C1 segment of cervical spinal cord (tissue), 14 donors: ENCODE results near the gene LDLRAD3.
"Not testable (repeated sequence)": the region's sequence is repeated elsewhere in the genome, so short reads cannot be mapped to it uniquely, and the experiment has no call there.

Source experiments
- DNase-seq, 14 donors: peaks; one replicate each; lab custom pipeline; 2025; lab: John Stamatoyannopoulos, UW

Gene LDLRAD3

DNA sequence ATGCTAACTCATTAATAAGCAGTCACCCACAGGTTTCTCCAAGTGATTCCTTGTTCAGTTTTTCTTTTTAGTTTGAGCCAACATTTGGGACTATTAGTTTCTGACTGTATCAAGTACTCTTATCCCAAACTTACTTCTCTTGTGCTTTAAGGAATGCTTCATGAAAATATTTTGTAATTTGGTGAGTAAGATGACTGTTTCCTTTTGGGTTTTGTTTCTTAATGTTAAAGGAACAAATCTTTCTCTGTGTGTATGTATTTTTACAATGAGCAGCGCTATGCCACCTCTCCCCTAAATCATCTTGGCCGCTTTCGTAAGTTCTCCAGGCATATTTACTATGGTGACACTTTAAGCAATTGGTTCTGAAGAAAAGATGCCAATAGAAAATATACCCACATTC lies 72.4 kb downstream of the LDLRAD3 start:
- no peak for DNase-seq

DNA sequence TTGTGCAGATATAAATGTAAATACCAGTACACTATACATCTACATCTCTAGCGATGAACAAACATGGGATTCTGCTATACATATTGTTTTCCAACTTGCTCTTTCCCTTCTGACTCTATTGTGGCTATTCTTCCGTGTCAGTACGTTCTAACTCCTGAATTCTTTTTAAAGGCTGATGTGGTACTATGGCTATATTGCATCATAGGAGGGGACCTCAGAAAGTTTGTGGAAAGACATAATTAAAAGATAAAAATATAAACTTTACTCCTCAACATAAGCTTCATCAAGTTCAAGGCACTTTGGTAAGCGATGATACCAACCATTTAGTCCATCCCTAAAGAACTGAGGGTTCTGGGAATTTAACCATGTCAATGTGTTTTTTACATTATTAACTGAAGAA lies 72.8 kb downstream of the LDLRAD3 start:
- no peak for DNase-seq

DNA sequence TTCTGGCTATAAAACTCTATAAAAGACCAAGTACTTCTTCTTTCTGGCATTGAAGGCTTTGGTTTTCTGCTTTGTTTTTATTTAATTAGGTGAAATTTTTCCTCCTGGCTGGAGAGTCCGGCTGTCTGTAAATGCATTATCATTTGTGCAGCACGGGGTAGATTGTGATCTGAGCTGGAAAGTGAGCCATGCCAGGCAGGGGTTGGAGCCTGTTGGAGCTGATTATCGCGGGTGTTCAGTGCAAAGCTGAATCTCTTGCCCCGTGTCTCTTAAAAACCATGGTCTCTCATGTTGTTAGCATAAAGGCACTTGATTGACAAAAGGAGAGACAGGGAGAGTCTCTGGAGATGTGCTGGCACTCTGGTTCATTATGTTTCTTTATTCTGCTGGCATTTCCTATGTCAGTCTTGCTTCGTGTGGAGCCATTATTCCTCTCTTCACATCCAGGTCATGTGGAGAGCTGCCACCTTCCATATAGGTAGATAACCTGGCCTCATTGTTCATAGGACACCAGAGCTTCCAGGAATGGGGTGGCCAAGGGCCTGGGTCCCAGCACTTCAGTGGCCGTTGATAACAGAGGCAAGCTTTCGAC lies 75.2 kb downstream of the LDLRAD3 start:
- DNase-seq = peak in 1 of 14 donors; percentile 63

DNA sequence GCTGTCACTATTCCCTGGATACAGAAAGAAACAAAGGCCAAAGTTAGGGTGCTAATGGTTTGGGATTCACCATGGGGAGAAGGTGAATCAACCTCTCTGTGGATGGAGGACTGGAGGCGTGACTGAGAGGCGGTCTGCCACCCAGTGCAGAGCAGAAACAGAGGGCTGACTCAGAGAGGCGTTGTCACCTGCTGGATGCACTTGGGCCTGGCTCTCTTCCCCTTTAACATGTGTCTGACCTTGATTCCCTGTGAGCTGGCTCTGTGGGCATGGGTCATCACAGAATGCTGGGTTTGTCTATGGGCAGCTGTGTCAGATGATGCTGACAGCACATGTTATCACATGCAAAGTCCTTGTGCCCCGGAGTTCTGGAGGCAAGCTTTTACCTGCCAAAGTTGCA lies 75.9 kb downstream of the LDLRAD3 start:
- DNase-seq = peak in 1 of 14 donors; percentile 23

DNA sequence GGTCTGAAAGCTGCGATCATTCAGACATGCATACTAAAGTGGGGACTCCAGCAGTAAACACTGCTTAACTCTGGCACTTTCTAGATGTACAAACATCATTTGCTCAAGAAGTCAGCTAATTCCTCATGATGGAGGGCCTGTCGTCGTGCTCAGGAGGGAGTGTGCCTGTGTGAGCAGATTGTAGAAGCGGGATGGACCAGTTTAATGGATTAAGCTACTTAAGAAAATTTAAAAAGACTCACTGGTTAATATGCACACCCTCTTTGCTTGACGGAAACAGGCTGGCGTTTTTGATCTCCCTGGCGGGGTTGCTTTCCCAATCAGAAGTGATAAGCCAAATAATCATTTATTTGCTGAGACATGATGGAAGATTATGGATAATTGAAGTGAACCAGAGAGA lies 79.0 kb downstream of the LDLRAD3 start:
- DNase-seq = no peak

DNA sequence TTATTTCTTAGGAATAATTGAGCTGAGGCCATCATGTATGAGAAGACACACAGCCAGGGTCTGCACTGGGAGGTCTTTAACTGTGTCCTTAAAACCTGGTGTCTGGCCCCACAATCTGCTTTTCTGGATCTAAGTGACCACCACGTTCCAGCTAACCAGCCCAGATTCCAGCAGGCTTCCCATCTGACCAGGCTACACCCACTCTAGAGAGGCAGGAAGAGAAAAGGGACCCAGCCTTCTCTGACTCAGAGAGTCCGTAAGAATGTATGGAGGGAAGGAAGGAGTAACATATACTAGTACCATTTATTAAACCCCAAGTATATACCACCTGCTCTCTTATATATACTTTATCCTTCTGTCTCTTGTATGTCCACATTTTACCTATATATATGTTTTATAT lies 80.1 kb downstream of the LDLRAD3 start:
- DNase-seq = no peak

DNA sequence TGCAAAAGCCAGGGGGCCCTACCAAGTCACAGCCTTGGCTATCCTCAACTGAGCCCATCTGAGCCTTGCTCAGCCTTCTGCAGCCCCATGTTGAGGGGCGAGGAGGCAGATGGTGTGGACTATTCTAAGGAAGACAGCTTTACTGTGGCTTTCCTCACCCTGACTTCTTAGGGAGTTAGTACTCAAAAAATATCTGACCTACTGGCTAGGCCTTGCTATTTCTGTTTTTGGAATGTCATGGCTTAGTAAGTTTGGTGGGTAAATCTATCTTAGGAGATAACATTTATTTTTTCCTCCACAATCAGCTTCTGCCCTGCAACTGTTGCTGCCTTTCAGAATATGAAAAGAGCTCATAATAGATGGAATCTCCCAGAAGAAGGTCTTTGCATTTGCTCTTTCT lies 80.9 kb downstream of the LDLRAD3 start:
- DNase-seq = no peak

DNA sequence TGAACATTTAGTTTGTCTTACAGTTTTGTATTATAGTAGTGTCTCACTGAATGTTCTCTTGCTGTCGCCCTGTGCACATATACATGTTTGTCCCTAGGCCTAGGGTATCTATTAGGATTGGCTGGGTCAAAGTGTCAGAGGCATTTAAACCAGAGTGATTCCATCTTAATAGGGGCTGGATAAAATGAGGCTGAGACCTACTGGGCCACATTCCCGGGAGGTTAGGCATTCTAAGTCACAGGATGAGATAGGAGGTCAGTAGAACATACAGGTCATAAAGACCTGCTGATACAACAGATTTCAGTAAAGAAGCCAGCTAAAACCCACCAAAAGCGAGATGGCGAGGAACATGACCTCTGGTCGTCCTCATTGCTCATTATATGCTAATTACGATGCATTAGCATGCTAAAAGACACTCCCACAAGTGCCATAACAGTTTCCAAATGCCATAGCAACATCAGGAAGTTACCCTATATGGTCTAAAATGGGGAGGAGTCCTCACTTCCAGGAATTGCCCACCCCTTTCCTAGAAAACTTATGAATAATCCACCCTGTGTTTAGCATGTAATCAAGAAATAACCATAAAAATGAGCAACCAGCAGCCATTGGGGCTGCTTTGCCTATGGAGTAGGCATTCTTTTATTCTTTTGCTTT lies 82.6 kb downstream of the LDLRAD3 start:
- no peak for DNase-seq

DNA sequence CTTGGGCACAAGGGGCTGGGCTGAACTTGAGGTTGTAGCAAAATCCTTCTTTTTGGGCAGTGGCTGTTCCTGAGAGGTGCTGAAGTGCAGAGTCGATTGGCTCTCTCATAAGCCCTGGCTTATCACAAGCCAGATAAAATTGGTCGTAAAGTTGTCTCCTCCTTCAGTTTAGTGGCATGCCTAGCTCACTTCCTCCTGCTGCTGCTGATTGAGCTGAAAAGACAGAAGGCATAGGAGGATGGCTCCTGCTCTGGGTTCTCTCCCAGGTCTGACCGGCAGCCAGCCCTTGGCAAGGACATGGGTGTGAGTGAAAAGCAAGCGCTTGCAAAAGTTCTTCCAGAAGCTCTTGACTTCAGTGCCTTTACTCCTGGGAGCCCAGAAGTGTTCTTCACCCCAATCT lies 83.9 kb downstream of the LDLRAD3 start:
- DNase-seq = peak in 1 of 14 donors; percentile 77

DNA sequence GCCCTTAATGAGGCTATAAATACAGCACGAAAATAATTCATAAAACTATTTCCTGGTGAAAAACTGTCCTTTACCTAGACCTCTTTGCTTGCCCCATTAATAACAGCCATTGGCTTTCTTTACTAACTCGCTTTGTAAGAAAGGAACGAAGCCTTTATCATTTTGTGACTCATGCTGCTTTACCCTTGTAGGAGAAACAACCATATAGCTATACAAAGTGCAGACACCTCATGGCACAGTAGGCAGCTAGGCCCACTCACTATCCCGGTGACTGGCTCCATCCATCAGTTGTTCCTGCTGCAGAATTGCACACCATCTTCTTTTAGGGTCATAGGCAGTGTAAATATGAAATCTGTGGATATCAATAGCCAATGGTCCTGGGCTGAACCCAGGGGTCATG lies 85.8 kb downstream of the LDLRAD3 start:
- no peak for DNase-seq

DNA sequence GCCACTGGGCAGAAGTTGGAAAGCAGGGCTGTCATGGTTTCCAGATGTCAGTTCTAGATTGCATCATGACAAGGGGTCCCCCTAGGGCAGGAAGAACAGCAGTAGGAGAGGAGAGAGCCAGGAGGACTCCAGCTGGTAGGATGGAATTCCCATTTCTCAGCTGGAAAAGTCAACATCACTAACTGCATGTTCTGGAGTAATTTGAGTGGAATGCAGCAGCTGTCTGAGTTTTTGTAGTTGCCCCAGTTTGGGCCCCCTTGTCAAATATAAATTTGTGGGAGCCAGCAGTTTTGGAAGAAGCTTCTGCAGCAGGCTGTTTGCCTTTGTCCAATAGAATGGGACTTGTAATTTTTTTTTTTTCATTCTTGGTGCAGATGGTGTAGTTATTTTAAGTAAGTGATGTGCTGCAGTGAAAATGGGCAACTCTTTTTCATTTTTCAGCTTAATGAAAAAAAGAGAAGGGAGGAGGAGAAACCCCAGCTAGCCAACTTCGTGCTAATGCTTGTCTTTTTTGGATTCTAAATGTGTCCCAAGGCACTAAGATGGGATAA lies 86.9 kb downstream of the LDLRAD3 start:
- peak in 1 of 14 donors; percentile 68 for DNase-seq

DNA sequence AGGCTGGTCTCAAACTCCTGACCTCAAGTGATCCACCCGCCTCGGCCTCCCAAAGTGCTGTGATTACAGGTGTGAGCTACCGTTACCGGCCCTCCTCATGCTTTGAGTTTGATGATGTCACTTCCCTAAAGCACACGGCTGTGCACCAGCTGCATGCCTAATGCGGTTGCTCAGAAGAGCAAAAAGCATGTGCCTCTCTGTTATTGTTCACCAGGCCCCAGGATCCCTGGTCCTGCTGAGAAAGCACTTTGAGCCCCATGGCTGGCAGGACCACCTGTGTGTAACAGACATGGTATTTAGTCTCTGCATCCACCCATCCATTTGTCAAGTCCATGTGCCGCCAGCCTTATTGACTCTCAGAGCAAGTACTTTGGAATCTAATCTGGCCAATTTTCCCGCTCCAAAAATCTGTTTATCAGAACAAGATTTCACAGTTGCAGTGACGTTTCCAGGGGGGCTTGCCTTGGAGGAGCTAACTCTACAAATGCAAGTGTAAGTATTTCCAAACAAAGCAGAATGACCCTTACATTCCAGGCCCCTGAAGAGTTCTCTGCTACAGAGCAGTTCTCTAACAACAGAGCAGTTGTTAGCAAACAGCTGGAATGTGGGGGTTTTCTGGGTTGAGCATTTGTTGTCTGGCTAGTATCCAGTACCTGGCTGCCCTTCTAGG lies 89.4 kb downstream of the LDLRAD3 start:
- no peak for DNase-seq

DNA sequence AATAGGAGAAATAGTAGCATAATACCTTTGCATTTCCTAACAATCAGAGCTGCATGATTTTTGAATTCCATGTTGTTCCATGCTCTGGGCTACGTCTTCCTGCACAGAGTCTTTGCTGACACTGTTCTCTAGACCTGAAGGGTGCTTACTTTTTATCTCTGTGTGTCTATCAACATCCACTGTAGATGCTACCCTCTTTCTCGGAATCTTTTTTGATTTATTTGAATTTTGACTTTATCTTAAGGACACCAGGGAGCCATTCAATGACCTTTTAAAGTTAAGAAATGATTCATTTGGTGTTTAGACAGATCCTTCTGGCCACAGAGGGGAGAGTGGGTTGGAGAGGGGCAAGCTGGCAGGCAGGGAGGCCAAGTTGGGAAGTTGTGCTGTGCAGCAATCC lies 90.1 kb downstream of the LDLRAD3 start:
- DNase-seq = no peak

DNA sequence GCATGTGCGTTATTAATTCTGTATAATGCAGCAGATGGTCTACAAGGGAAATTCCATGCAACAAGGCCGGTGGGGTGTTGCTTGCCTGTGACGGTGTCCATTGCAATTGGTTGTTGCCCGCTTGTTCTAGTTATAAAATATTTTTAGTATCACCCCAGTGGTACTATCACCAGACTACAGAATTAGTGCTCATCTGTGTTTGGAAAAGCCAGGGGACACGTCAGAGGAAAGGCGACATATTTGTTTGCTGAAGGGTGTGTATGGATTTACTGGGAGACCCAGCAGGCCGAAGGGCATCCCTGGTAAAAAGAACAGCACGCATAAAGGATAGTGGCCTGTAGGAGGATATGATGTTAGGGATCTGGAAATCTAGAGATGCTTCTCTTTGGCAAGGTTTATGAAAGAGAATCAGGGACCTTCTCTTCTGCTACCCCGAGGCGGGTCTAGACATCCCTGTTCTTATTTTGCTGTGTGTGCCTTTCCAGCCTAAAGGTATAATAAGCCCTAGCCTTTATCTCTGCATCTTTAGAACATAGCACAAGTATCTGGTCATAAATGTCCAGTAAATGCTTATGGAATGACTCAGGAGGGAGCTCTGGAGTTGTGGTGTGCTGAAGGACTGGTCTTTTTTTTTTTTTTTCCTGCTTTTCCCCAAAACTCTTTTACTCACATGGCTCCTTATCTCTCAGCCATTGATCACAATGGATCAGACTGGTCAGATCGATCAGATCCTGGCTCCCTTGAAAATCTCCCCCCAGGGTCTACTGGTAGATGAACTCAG lies 90.9 kb downstream of the LDLRAD3 start:
- peak in 1 of 14 donors; percentile 91 for DNase-seq

DNA sequence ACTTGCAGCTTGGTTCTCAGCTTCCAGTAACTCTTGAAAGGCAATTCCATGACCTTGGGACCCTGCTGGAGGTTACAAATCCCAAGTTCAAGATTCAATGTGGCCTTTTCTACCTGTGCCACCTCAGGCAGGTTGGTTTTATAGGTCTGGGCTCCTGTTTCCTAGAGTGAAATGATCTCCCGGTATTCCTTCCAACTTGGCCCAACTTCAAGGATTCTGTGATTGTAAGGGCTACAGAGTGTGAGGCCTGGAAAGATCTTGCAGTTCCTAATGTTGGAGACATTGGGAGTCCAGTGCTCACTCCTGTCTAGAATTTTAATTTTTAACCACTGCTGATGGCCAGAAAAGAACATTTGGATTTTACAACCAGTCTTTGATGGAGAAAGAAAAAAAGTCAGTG lies 91.6 kb downstream of the LDLRAD3 start:
- peak in 1 of 14 donors; percentile 45 for DNase-seq

DNA sequence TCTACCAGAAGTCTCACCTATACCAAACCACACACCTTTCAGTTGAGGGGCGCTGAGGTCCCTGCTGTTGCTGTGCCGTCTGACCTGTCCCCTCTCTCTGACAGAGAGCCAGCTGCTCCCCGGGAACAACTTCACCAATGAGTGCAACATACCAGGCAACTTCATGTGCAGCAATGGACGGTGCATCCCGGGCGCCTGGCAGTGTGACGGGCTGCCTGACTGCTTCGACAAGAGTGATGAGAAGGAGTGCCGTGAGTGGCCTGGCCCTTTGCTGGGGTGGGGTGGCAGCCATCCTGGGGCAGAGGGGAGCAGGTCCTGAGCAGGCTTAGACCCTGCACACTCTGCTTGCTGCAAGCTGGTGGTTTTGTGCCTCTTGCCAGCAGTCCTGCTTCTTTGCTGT lies 92.1 kb downstream of the LDLRAD3 start:
- DNase-seq = no peak

DNA sequence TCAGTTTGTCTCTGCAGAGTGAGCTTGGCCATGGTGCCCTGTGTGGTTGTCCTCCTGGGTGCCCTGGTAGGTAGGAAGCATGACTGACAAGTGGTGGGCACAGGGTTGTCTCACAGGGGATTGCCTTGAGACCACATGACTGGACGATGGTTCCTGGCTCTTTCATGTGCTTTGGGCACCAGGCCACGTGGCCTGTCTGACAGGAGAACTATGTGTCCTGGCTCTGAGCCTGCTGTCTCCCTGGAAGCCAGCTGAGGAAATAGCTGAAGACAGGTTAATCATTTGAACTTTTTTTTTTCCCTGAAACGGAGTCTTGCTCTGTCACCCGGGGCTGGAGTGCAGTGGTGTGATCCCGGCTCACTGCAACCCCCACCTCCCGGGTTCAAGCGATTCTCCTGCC lies 93.2 kb downstream of the LDLRAD3 start:
- peak in 2 of 14 donors; percentile 27 to 69 for DNase-seq

DNA sequence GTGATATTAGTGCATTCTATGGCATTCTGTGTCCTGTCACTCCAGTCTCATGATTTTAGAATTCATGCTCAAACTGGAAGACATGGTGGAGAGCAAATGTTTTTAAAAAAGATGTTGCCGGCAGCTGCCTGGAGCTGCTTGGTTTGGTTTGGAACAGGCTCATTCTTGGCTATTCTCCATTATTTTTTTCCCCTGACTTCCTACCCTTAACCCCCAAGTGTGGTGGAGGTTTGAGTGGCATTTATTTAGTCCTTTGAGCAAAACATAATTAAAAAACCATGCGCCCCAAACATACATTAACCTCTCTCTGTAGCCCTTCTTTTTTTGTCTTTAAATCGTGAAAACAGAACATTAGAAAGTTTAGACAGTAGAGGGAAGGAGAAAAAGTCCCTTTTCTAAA lies 94.7 kb downstream of the LDLRAD3 start:
- no peak for DNase-seq

DNA sequence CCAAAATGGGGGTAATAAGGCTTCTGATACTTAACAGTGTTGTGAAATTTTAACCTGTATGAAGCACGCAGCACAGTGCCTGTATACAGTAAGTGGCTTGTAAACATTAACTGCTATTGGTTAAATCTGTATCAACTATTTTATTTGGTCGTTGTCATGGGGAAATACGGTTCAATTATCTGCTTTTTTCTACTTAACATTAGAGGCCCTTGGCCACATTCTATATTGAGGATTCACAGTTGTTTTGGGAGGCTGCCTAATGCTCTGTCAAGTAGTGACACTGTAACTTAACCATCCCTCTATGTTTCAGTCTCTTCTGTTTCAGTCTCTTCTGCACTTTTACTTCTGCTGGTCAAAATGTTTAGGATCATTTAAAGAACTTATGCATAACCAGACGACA lies 95.6 kb downstream of the LDLRAD3 start:
- DNase-seq = no peak

DNA sequence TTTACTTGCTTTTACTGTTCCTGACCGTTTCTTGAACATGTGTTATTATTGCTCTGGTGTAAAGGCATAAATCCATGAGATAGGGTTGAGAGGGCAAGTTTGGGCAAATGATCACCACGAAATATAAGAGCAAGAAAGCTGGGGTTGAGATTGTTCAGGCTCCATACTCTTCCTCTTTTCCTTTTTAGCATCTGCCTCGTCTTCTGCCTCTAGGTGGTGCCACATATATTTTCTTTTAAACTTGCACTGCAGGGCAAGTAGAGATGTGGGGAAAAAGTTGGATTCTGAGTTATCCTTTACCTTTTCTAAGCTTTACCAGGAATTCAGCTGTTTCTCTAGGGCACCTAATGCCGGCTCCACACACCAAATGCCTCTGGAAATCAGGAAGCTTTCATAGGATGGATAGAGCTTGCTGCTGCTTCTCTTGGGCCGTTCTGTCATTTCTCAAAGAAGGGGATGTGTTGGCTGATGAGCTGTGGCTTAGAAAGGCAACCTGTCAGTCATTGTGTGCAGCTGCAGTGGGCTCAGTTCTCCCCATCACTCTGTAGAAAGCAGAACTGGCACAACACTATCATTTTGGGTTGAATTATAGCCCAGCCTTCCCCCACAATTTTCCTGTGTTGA lies 98.2 kb downstream of the LDLRAD3 start:
- DNase-seq = no peak

DNA sequence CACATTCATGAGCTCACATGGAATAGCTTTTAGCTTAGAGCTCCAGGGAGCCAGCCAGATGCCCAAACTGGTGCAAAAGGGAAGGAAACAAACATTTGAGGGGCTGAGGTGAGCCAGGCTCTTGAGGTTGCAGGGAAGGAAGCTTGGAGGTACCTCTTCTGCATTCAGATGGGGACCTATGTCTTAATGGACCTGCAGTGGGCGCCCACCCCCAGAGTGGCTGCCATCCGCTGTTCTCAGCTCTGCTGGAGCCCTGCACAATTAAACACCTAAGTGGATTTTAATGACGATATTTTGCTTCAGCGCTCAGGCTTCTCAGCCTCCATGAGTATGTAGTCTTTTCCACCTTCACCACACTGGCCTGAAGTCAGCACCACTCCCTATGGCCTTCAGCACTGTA lies 100.8 kb downstream of the LDLRAD3 start:
- no peak for DNase-seq

DNA sequence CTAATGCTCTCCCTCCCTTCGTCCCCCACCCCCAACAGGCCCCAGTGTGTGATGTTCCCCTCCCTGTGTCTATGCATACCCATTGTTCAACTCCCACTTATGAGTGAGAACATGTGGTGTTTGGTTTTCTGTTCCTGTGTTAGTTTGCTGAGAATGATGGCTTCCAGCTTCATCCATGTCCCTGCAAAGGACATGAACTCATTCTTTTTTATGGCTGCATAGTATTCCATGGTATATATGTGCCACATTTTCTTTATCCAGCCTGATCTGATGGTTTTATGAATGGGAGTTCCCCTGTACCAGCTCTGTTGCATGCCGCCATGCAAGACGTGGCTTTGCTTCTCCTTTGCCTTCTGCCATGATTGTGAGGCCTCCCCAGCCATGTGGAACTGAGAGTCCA lies 102.1 kb downstream of the LDLRAD3 start:
- DNase-seq = not testable (repeated sequence)
